K562 (cell line): ENCODE results near the gene MTHFR. TPM values are rescaled to one million over a fixed set of nuclear protein-coding genes. Genes with fewer than 3 reads are reported as not detected.

Experiments
- BHLHE40 ChIP-seq: IDR thresholded peaks from 2 replicates; pipeline ENCODE4 v1.6.1; 2011; ENCODE audit warnings: low read length, improper control_type of control experiment
- CEBPZ ChIP-seq: fragments of 150-350 bp; IDR thresholded peaks from 2 replicates; pipeline ENCODE4 v1.6.1; 2014; ENCODE audit warnings: low read depth, mild to moderate bottlenecking, low read length, borderline replicate concordance
- DMBX1 ChIP-seq: fragments of 250-450 bp; sonication (Bioruptor Pico); IDR thresholded peaks from 2 replicates; pipeline ENCODE4 v1.8.0; 2022; ENCODE audit warnings: inconsistent platforms, mild to moderate bottlenecking, moderate library complexity, borderline replicate concordance
- FOXM1 ChIP-seq, 2 experiments: fragments of 450-650 bp in 1 of 2; sonication (generic) in 1 of 2; formaldehyde crosslinking in 1 of 2; IDR thresholded peaks; 2 replicates each; pipeline versions ENCODE4 v1.6.1 to v1.9.0; 2017 to 2022; ENCODE audit warnings: low read depth in 2 of 2, mild to moderate bottlenecking in 2 of 2, missing genetic modification reagents in 1 of 2, moderate library complexity in 1 of 2
- LEF1 ChIP-seq: fragments of 450-650 bp; IDR thresholded peaks from 2 replicates; pipeline ENCODE4 v1.6.1; 2016; ENCODE audit warnings: mild to moderate bottlenecking
- MYNN ChIP-seq, 2 experiments: sonication (generic); formaldehyde crosslinking in 1 of 2; IDR thresholded peaks; 2 replicates each; pipeline versions ENCODE4 v1.5.0 to v1.6.1; 2016 to 2020; ENCODE audit warnings: antibody characterized with exemption in 1 of 2, missing genetic modification reagents in 1 of 2
- PCBP1 ChIP-seq: fragments of 200-400 bp; formaldehyde crosslinking; IDR thresholded peaks from 2 replicates; pipeline ENCODE4 v1.6.1; 2018; ENCODE audit warnings: mild to moderate bottlenecking, low read depth, low read length; ENCODE audit not compliant: poor library complexity, severe bottlenecking
- RBBP5 ChIP-seq: fragments of 200-600 bp; sonication (generic); IDR thresholded peaks from 2 replicates; pipeline ENCODE4 v1.6.1; 2012; ENCODE audit warnings: borderline replicate concordance, mild to moderate bottlenecking, low read length, control low read depth, inconsistent platforms; ENCODE audit not compliant: insufficient read depth, poor library complexity, severe bottlenecking
- RCOR1 ChIP-seq, 2 experiments: IDR thresholded peaks; 2 replicates each; pipeline ENCODE4 v1.6.1; 2012; ENCODE audit warnings: low read depth in 2 of 2, low read length in 2 of 2, borderline replicate concordance in 1 of 2, improper control_type of control experiment in 1 of 2
- SMARCC2 ChIP-seq: fragments of 450-650 bp; IDR thresholded peaks from 2 replicates; pipeline ENCODE4 v1.6.1; 2017; ENCODE audit warnings: antibody characterized with exemption, moderate library complexity, mild to moderate bottlenecking, low read depth
- THRB ChIP-seq: fragments of 450-650 bp; formaldehyde crosslinking; conservative IDR thresholded peaks from 2 replicates; pipeline ENCODE4 v1.4.0; 2022; ENCODE audit warnings: mild to moderate bottlenecking, missing genetic modification characterization
- ZBTB26 ChIP-seq: fragments of 450-650 bp; formaldehyde crosslinking; IDR thresholded peaks from 2 replicates; pipeline ENCODE4 v1.4.0; 2022; ENCODE audit warnings: missing genetic modification characterization
- ZNF280B ChIP-seq: fragments of 250-450 bp; sonication (Bioruptor Pico); IDR thresholded peaks from 2 replicates; pipeline ENCODE4 v1.5.1; 2021; ENCODE audit warnings: mild to moderate bottlenecking
- polyA plus RNA-seq, 8 experiments: library from polyadenylated mRNA; depleted of rRNA in 4 of 8; stranded (reverse) in 5 of 8; unstranded in 3 of 8; fragments of >200 nt; fragmentation: Nextera tagmentation in 2 of 8; fragmentation: Illumina TruSeq in 1 of 8; extraction: Ambion mirVana in 2 of 8; extraction: Trizol in 1 of 8; gene quantifications; 2 replicates each; pipeline versions ENCODE4 v1.2.1 to v1.2.3, GENCODE V29; 2011 to 2014; ENCODE audit warnings: inconsistent platforms in 1 of 8, missing spikeins in 1 of 8
- total RNA-seq, 7 experiments: library from RNA; depleted of rRNA in 6 of 7; stranded (reverse); fragments of >200 nt in 6 of 7; fragmentation: Illumina TruSeq in 2 of 7; extraction: Trizol in 2 of 7; gene quantifications; 2 replicates each; pipeline versions ENCODE4 v1.2.1 to v1.2.3, GENCODE V29; 2011 to 2021; ENCODE audit warnings: low replicate concordance in 1 of 7

The MTHFR gene
- total and polyA plus RNA-seq, 9 of the 15 experiments (the other 6 are each of a cell fraction or from before 2014, with no cell fraction given): 5.0 to 104 (median 62.6) TPM

GRCh38 chr1:11749203-11749689, 56.5 kb downstream of the MTHFR start (continued):
- TF ChIP-seq LEF1 (0 out of 2 replicates have a peak, but pooled peaks have one; percentile 25), THRB (CRISPR knock-in tag) (peak; percentile 75; the same call in 1 of the 2 replicates), DMBX1 (CRISPR knock-in tag) (peak; percentile 49; the same call in 1 of the 2 replicates), MYNN (IDR thresholded peaks at IDR 0.05) (0 out of 2 replicates have a peak, but pooled peaks have one; percentile 46), MYNN (CRISPR knock-in tag; IDR thresholded peaks at IDR 0.05) (no peak), BHLHE40 (peak; percentile 60), ZNF280B (CRISPR knock-in tag) (no peak), CEBPZ (no peak), FOXM1 (IDR thresholded peaks at IDR 0.05; ENCODE audit: low read depth) (no peak), FOXM1 (CRISPR knock-in tag; IDR thresholded peaks at IDR 0.05; ENCODE audit: low read depth) (peak; percentile 66; the same call in 1 of the 2 replicates), RCOR1 (IDR thresholded peaks at IDR 0.05; ENCODE audit: borderline replicate concordance in 1 of 2, low read depth in 2 of 2, low read length in 2 of 2) (peak in 1 of 2 experiments; percentile 76; a peak in 2 of 4 replicates), PCBP1 (no peak), ZBTB26 (CRISPR knock-in tag) (peak; percentile 56; the same call in 1 of the 2 replicates), SMARCC2 (no peak), RBBP5 (no peak)
